Neuronal stem cell (in vitro differentiated cells): Measurements from ENCODE around the gene MYOZ2.

Experiments
- DNase-seq: peaks from one replicate; pipeline ENCODE4 v3.0.0-alpha.2; 2013; ENCODE audit warnings: low spot score
- H2AFZ ChIP-seq: one replicate; pipeline ENCODE4 v1.6.1; 2013; ENCODE audit warnings: mild to moderate bottlenecking, low read length, inconsistent platforms
- H2AK5ac ChIP-seq: 2 replicates; pipeline ENCODE4 v1.6.1; 2013; ENCODE audit warnings: low read depth, mild to moderate bottlenecking, inconsistent platforms, low read length, moderate library complexity, mixed read lengths
- H2BK120ac ChIP-seq: 2 replicates; pipeline ENCODE4 v1.6.1; 2013; ENCODE audit warnings: low read depth, mild to moderate bottlenecking, inconsistent platforms, low read length, moderate library complexity, mixed read lengths
- H2BK12ac ChIP-seq: one replicate; pipeline ENCODE4 v1.6.1; 2013; ENCODE audit warnings: low read length, inconsistent platforms
- H2BK15ac ChIP-seq: 2 replicates; pipeline ENCODE4 v1.6.1; 2013; ENCODE audit warnings: mild to moderate bottlenecking, low read length, inconsistent platforms, mixed read lengths
- H2BK5ac ChIP-seq: one replicate; pipeline ENCODE4 v1.6.1; 2013; ENCODE audit warnings: inconsistent platforms, mild to moderate bottlenecking, low read length, moderate library complexity
- H3K14ac ChIP-seq: one replicate; pipeline ENCODE4 v1.6.1; 2013; ENCODE audit warnings: low read length, inconsistent platforms
- H3K18ac ChIP-seq: 2 replicates; pipeline ENCODE4 v1.6.1; 2013; ENCODE audit warnings: low read length, inconsistent platforms
- H3K23ac ChIP-seq: 2 replicates; pipeline ENCODE4 v1.6.1; 2013; ENCODE audit warnings: low read depth, mild to moderate bottlenecking, mixed read lengths, low read length, inconsistent platforms; ENCODE audit not compliant: poor library complexity
- H3K27ac ChIP-seq: replicated peaks from 3 replicates; pipeline ENCODE4 v1.5.1; 2013; ENCODE audit warnings: low read length, inconsistent platforms
- H3K27me3 ChIP-seq, 3 experiments: 2 replicates each; pipeline ENCODE4 v1.6.1; 2013; ENCODE audit warnings: low read length in 3 of 3, mild to moderate bottlenecking in 2 of 3, inconsistent platforms in 1 of 3, low read depth in 1 of 3, mixed read lengths in 1 of 3, moderate library complexity in 1 of 3; ENCODE audit not compliant: control insufficient read depth in 3 of 3, insufficient read depth in 3 of 3
- H3K36me3 ChIP-seq, 2 donors: replicated peaks in 1 of 2; 2 replicates each; pipeline ENCODE4 v1.6.1; 2013; ENCODE audit warnings: low read length in 2 of 2; ENCODE audit not compliant: control insufficient read depth in 2 of 2, insufficient read depth in 2 of 2
- H3K4ac ChIP-seq: 2 replicates; pipeline ENCODE4 v1.6.1; 2013; ENCODE audit warnings: inconsistent platforms, mild to moderate bottlenecking, low read length, moderate library complexity
- H3K4me1 ChIP-seq, 2 donors: 1 replicate in 1 of 2; 2 replicates in 1 of 2; pipeline ENCODE4 v1.6.1; 2013; ENCODE audit warnings: low read length in 2 of 2, low read depth in 1 of 2; ENCODE audit not compliant: control insufficient read depth in 2 of 2, insufficient read depth in 1 of 2
- H3K4me2 ChIP-seq: one replicate; pipeline ENCODE4 v1.6.1; 2013; ENCODE audit warnings: mild to moderate bottlenecking, low read length, inconsistent platforms; ENCODE audit not compliant: insufficient read depth, poor library complexity, severe bottlenecking
- H3K4me3 ChIP-seq, 2 donors: 2 replicates each; pipeline ENCODE4 v1.5.1; 2013; ENCODE audit warnings: low read length in 2 of 2, mild to moderate bottlenecking in 2 of 2, inconsistent platforms in 1 of 2, moderate library complexity in 1 of 2
- H3K79me1 ChIP-seq: one replicate; pipeline ENCODE4 v1.6.1; 2013; ENCODE audit warnings: low read depth, mild to moderate bottlenecking, inconsistent platforms, low read length, moderate library complexity
- H3K9ac ChIP-seq: one replicate; pipeline ENCODE4 v1.6.1; 2013; ENCODE audit warnings: mild to moderate bottlenecking, low read depth, low read length, inconsistent platforms; ENCODE audit not compliant: poor library complexity
- H3K9me3 ChIP-seq, 2 donors: replicated peaks in 1 of 2; 2 replicates each; pipeline versions ENCODE3 to v1.6.1; 2013; ENCODE audit warnings: low read length in 2 of 2, mild to moderate bottlenecking in 2 of 2, inconsistent platforms in 1 of 2, low read depth in 1 of 2, mixed read lengths in 1 of 2, moderate library complexity in 1 of 2; ENCODE audit not compliant: control insufficient read depth in 2 of 2, insufficient read depth in 1 of 2
- H4K8ac ChIP-seq: one replicate; pipeline ENCODE4 v1.6.1; 2013; ENCODE audit warnings: low read depth, mild to moderate bottlenecking, inconsistent platforms, low read length, moderate library complexity
- H4K91ac ChIP-seq: one replicate; pipeline ENCODE4 v1.6.1; 2013; ENCODE audit warnings: low read length, low read depth, mild to moderate bottlenecking, inconsistent platforms; ENCODE audit not compliant: poor library complexity
- WGBS, 2 donors: extraction: QIAGEN DNeasy Blood & Tissue Kit; methylation state at CpG; one replicate each; pipeline ENCODE4 v1.1.7; 2013; ENCODE audit warnings: missing lambda C conversion rate in 2 of 2, mixed read lengths in 1 of 2; ENCODE audit not compliant: insufficient read length in 2 of 2, insufficient replicate concordance in 1 of 2; ENCODE audit errors: extremely low coverage in 2 of 2; 5-methylcytosine and 5-hydroxymethylcytosine counted together

Gene MYOZ2

GRCh38 chr4:119231491-119231890, 95.9 kb downstream of the MYOZ2 start:
- H3K18ac ChIP-seq = no peak overlapping the region
- no peak for DNase-seq
- no peak overlapping the region for H3K23ac ChIP-seq
- no peak overlapping the region for H4K91ac ChIP-seq
- no peaks in the 10 kb centered on the region for H3K27me3 ChIP-seq
- no peak overlapping the region for H3K27ac ChIP-seq
- H2BK15ac ChIP-seq = no peak overlapping the region
- H2BK5ac ChIP-seq = no peak overlapping the region
- H3K4me3 ChIP-seq = no peak overlapping the region
- peaks cover 0 to 3% of the 10 kb centered on the region in 2 donors for H3K9me3 ChIP-seq
- no peak overlapping the region for H3K4me2 ChIP-seq
- H2AFZ ChIP-seq = no peak overlapping the region
- H2BK120ac ChIP-seq = no peak overlapping the region
- no peak overlapping the region for H3K14ac ChIP-seq
- WGBS, 2 donors = no CpG with 5 or more reads among the region's 3 CpGs
- no peak overlapping the region for H4K8ac ChIP-seq
- H2BK12ac ChIP-seq = no peak overlapping the region
- H3K79me1 ChIP-seq = no peaks in the 10 kb centered on the region
- H3K36me3 ChIP-seq = no peaks in the 10 kb centered on the region
- peaks cover 0 to 2% of the 10 kb centered on the region in 2 donors for H3K4me1 ChIP-seq
- no peak overlapping the region for H3K9ac ChIP-seq
- no peak overlapping the region for H3K4ac ChIP-seq
- H2AK5ac ChIP-seq = no peak overlapping the region

GRCh38 chr4:119232286-119232685, 96.7 kb downstream of the MYOZ2 start:
- no peak overlapping the region for H3K9ac ChIP-seq
- no peak overlapping the region for H2BK120ac ChIP-seq
- H3K27me3 ChIP-seq = no peaks in the 10 kb centered on the region
- H3K14ac ChIP-seq = no peak overlapping the region
- H3K4ac ChIP-seq = no peak overlapping the region
- peaks cover 0 to 2% of the 10 kb centered on the region in 2 donors for H3K4me1 ChIP-seq
- no peak overlapping the region for H3K23ac ChIP-seq
- H4K91ac ChIP-seq = no peak overlapping the region
- H3K36me3 ChIP-seq = no peaks in the 10 kb centered on the region
- no peak overlapping the region for H2BK5ac ChIP-seq
- no peak overlapping the region for H2AFZ ChIP-seq
- H3K9me3 ChIP-seq = peaks cover 0 to 3% of the 10 kb centered on the region in 2 donors
- no CpG with 5 or more reads among the region's 1 CpG for WGBS, 2 donors
- H2AK5ac ChIP-seq = no peak overlapping the region
- H3K27ac ChIP-seq = no peak overlapping the region
- DNase-seq = no peak
- H2BK15ac ChIP-seq = no peak overlapping the region
- H2BK12ac ChIP-seq = no peak overlapping the region
- H3K18ac ChIP-seq = no peak overlapping the region
- no peak overlapping the region for H4K8ac ChIP-seq
- H3K4me2 ChIP-seq = no peak overlapping the region
- H3K4me3 ChIP-seq = no peak overlapping the region
- no peaks in the 10 kb centered on the region for H3K79me1 ChIP-seq

DNA sequence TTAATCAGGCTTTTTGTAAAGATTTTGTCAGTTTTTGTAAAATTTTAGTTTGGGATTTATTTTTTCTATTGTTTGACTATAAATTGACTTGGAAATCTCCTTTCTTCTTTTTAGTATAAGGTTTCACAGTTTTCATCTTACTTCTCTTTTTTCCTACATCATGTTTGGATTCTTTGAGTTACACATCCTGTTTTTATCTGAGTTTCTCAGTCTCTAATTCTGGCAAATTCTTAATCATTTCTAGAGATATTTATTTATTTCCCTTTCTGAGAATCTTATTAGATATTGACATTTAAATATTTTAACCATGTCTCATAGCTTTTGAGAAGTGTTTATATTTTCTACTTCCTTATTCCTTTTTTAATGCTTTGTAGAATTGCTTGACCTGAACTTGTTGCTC, 97.6 kb downstream of the MYOZ2 start:
- Histone ChIP-seq H3K4ac (no peak overlapping the region), H3K9ac (no peak overlapping the region), H3K4me3 (no peak overlapping the region), H3K18ac (no peak overlapping the region), H2BK15ac (no peak overlapping the region), H3K9me3 (peaks cover 0 to 3% of the 10 kb centered on the region in 2 donors), H3K14ac (no peak overlapping the region), H2BK12ac (no peak overlapping the region), H3K4me1 (peaks cover 0 to 2% of the 10 kb centered on the region in 2 donors), H4K8ac (no peak overlapping the region), H2AK5ac (no peak overlapping the region), H4K91ac (no peak overlapping the region), H3K23ac (no peak overlapping the region), H2AFZ (no peak overlapping the region), H3K36me3 (no peaks in the 10 kb centered on the region), H3K27me3 (no peaks in the 10 kb centered on the region), H3K27ac (no peak overlapping the region), H2BK120ac (no peak overlapping the region), H3K4me2 (no peak overlapping the region), H3K79me1 (no peaks in the 10 kb centered on the region), H2BK5ac (no peak overlapping the region)
- no peak for DNase-seq

DNA sequence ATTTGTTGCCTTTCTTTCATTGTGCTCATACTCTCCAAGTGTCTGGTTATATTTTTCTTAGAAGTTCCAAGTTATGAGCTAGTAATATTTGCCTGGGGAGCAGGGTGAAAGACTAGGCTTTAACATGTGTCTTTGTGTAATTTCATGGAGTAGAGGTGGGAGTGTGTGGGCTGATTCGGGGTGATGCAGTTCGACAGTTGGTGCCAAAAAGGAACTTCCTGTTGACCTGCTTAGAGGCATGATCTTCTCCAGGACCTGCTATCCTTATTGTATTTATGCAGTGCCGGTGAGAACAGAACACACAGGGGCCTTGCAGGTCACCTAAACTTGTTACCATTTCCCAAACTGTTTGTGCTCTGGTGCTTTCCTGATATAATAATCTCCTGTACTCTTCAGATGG, 98.1 kb downstream of the MYOZ2 start:
- H2AK5ac ChIP-seq = no peak overlapping the region
- no peak overlapping the region for H3K9ac ChIP-seq
- H3K9me3 ChIP-seq = peaks cover 0 to 3% of the 10 kb centered on the region in 2 donors
- H3K36me3 ChIP-seq = no peaks in the 10 kb centered on the region
- no peaks in the 10 kb centered on the region for H3K27me3 ChIP-seq
- no peak overlapping the region for H3K4ac ChIP-seq
- no peak overlapping the region for H4K8ac ChIP-seq
- H3K14ac ChIP-seq = no peak overlapping the region
- H3K18ac ChIP-seq = no peak overlapping the region
- peaks cover 0 to 2% of the 10 kb centered on the region in 2 donors for H3K4me1 ChIP-seq
- H2BK15ac ChIP-seq = no peak overlapping the region
- H2BK120ac ChIP-seq = no peak overlapping the region
- no peak overlapping the region for H3K23ac ChIP-seq
- WGBS, 2 donors = no CpG with 5 or more reads among the region's 3 CpGs
- no peak overlapping the region for H2BK12ac ChIP-seq
- H3K4me3 ChIP-seq = no peak overlapping the region
- H4K91ac ChIP-seq = no peak overlapping the region
- no peak overlapping the region for H3K4me2 ChIP-seq
- no peak overlapping the region for H2BK5ac ChIP-seq
- peak overlapping the region; percentile 38 for H2AFZ ChIP-seq
- DNase-seq = no peak
- H3K79me1 ChIP-seq = no peaks in the 10 kb centered on the region
- H3K27ac ChIP-seq = no peak overlapping the region
